Caco-2 (cell line): Measurements from ENCODE around the gene EFCAB9. TPM values are rescaled to one million over a fixed set of nuclear protein-coding genes. Genes with fewer than 3 reads are reported as not detected.

Source experiments
- BruUV-seq: library from RNA; stranded (reverse); fragments of 400-500 nt; replicated peaks from 2 replicates; lab custom pipeline; 2021; lab: Mats Ljungman, UMichigan
- CTCF ChIA-PET: fragments of 300-600 bp; sonication (Branson Sonifier 250); formaldehyde crosslinking; loops from one replicate; lab custom pipeline; 2022; ENCODE audit warnings: antibody characterized with exemption; lab: Charles Lee
- POLR2A ChIA-PET: fragments of 300-600 bp; sonication (Branson Sonifier 250); formaldehyde crosslinking; loops from one replicate; lab custom pipeline; 2022; ENCODE audit warnings: antibody characterized with exemption; lab: Charles Lee
- DNase-seq, 2 experiments: peaks; one replicate each; pipeline versions ENCODE4 v3.0.0 to v3.0.0-alpha.2; 2020 to 2022
- H3K27me3 ChIP-seq: replicated peaks from 2 replicates; pipeline ENCODE4 v1.6.0; 2011; ENCODE audit warnings: low read length; ENCODE audit not compliant: control insufficient read depth, insufficient read depth
- H3K36me3 ChIP-seq: 2 replicates; pipeline ENCODE4 v1.5.1; 2011; ENCODE audit warnings: low read length; ENCODE audit not compliant: control insufficient read depth, insufficient read depth
- H3K4me1 ChIP-seq: fragments of 250-450 bp; sonication (Bioruptor Pico); 2 replicates; pipeline ENCODE4 v1.5.1; 2020; ENCODE audit warnings: mild to moderate bottlenecking
- H3K4me3 ChIP-seq: 2 replicates; pipeline ENCODE4 v1.5.1; 2011; ENCODE audit warnings: low read depth, mild to moderate bottlenecking, control low read depth, low read length
- H3K9me3 ChIP-seq: fragments of 250-450 bp; sonication (Bioruptor Pico); 2 replicates; pipeline ENCODE4 v1.5.1; 2020; ENCODE audit warnings: mild to moderate bottlenecking, moderate library complexity
- H3K27ac Mint-ChIP-seq: one replicate; pipeline ENCODE4 v1.8.0; 2022; ENCODE audit warnings: mixed read lengths; ENCODE audit not compliant: unreplicated experiment
- H3K27me3 Mint-ChIP-seq: one replicate; pipeline ENCODE4 v1.8.0; 2022; ENCODE audit warnings: mixed read lengths; ENCODE audit not compliant: insufficient read depth, unreplicated experiment
- H3K36me3 Mint-ChIP-seq: one replicate; pipeline ENCODE4 v1.8.0; 2022; ENCODE audit warnings: mild to moderate bottlenecking, mixed read lengths; ENCODE audit not compliant: insufficient read depth, unreplicated experiment
- H3K4me1 Mint-ChIP-seq: one replicate; pipeline ENCODE4 v1.8.0; 2022; ENCODE audit warnings: low read depth, mixed read lengths; ENCODE audit not compliant: unreplicated experiment
- H3K4me3 Mint-ChIP-seq: one replicate; pipeline ENCODE4 v1.8.0; 2022; ENCODE audit warnings: mild to moderate bottlenecking, moderate library complexity, mixed read lengths; ENCODE audit not compliant: unreplicated experiment
- H3K9me3 Mint-ChIP-seq: one replicate; pipeline ENCODE4 v1.8.0; 2022; ENCODE audit warnings: mixed read lengths; ENCODE audit not compliant: unreplicated experiment
- CTCF ChIP-seq, 2 experiments: fragments of 200-600 bp in 1 of 2; IDR thresholded peaks; 1 replicate in 1 of 2; 2 replicates in 1 of 2; pipeline versions ENCODE4 v1.5.1 to v1.8.0; 2011 to 2022; ENCODE audit warnings: antibody characterized with exemption in 1 of 2, control low read depth in 1 of 2, inconsistent platforms in 1 of 2, low read depth in 1 of 2, low read length in 1 of 2, mild to moderate bottlenecking in 1 of 2, moderate library complexity in 1 of 2; ENCODE audit not compliant: insufficient read depth in 1 of 2, severe bottlenecking in 1 of 2, unreplicated experiment in 1 of 2
- intact Hi-C: fragments of 100-400 bp; cut with micrococcal nuclease; formaldehyde crosslinking; loops from one replicate; pipeline ENCODE4 v1.10.0; 2022; ENCODE audit not compliant: unreplicated experiment
- total RNA-seq: library from RNA; stranded (reverse); gene quantifications from 2 replicates; pipeline ENCODE4 v1.2.3, GENCODE V29; 2022

Gene EFCAB9
- total RNA-seq, 1 experiment from 2014 or later: not detected

- TF ChIP-seq CTCF (IDR thresholded peaks at IDR 0.05; ENCODE audit: insufficient read depth in 1 of 2, low read depth in 1 of 2, low read length in 1 of 2, severe bottlenecking in 1 of 2, unreplicated experiment in 1 of 2): peak in 1 of 2 experiments; percentile 23
- CTCF ChIA-PET: interaction anchor here (0.6 to 1.1 kb wide), 6 partner anchors 10 to 120 kb away, joined by 3 to 4 read pairs (median 4); partner anchors contain the start of gene STK10
- Mint-ChIP-seq H3K4me1 (peaks cover 6% of the 10 kb centered on the region), H3K27ac (no peak overlapping the region), H3K4me3 (no peak overlapping the region), H3K9me3 (no peaks in the 10 kb centered on the region), H3K36me3 (no peaks in the 10 kb centered on the region), H3K27me3 (no peaks in the 10 kb centered on the region)
- H3K4me1 ChIP-seq: 0 out of 2 replicates have a peak, but pooled peaks cover 4% of the 10 kb centered on the region
- POLR2A ChIA-PET: no interaction called here
- no peaks in the 10 kb centered on the region for H3K9me3 ChIP-seq
- no TSS peak for BruUV-seq
- peak in 1 of 2 experiments; percentile 37 for DNase-seq
- no peak overlapping the region for H3K4me3 ChIP-seq
- intact Hi-C loops: loop anchor here (1.0 kb wide), 1 partner anchor 26 kb away; the partner anchor contains the start of gene STK10
- no peaks in the 10 kb centered on the region for H3K27me3 ChIP-seq
- no peaks in the 10 kb centered on the region for H3K36me3 ChIP-seq
Observed at GRCh38 chr5:172162323-172162986, 31.5 kb upstream of the EFCAB9 start.

GRCh38 chr5:172162987-172163343, 31.0 kb upstream of the EFCAB9 start:
- H3K27me3 Mint-ChIP-seq: no peaks in the 10 kb centered on the region
- H3K4me1 ChIP-seq: 0 out of 2 replicates have a peak, but pooled peaks cover 4% of the 10 kb centered on the region
- peaks cover 6% of the 10 kb centered on the region for H3K4me1 Mint-ChIP-seq
- POLR2A ChIA-PET: no interaction called here
- H3K4me3 Mint-ChIP-seq: no peak overlapping the region
- no peaks in the 10 kb centered on the region for H3K36me3 Mint-ChIP-seq
- intact Hi-C loops: loop anchor here (1.0 kb wide), 1 partner anchor 25 kb away; the partner anchor contains the start of gene STK10
- no peaks in the 10 kb centered on the region for H3K36me3 ChIP-seq
- no peaks in the 10 kb centered on the region for H3K9me3 ChIP-seq
- no peak overlapping the region for H3K4me3 ChIP-seq
- H3K9me3 Mint-ChIP-seq: no peaks in the 10 kb centered on the region
- H3K27me3 ChIP-seq: no peaks in the 10 kb centered on the region
- no TSS peak for BruUV-seq
- CTCF ChIA-PET: interaction anchor here (0.6 to 1.4 kb wide), 5 partner anchors 20 to 131 kb away, joined by 3 to 5 read pairs (median 4); no protein-coding TSS in a partner anchor
- no peak overlapping the region for H3K27ac Mint-ChIP-seq
- TF ChIP-seq CTCF (IDR thresholded peaks at IDR 0.05; ENCODE audit: insufficient read depth in 1 of 2, low read depth in 1 of 2, low read length in 1 of 2, severe bottlenecking in 1 of 2, unreplicated experiment in 1 of 2): no peak
- DNase-seq: no peak

- H3K4me1 ChIP-seq: 0 out of 2 replicates have a peak, but pooled peaks cover 4% of the 10 kb centered on the region
- Mint-ChIP-seq H3K9me3 (no peaks in the 10 kb centered on the region), H3K4me3 (no peak overlapping the region), H3K27ac (no peak overlapping the region), H3K36me3 (no peaks in the 10 kb centered on the region), H3K4me1 (peaks cover 6% of the 10 kb centered on the region), H3K27me3 (no peaks in the 10 kb centered on the region)
- no peak overlapping the region for H3K4me3 ChIP-seq
- no peak for TF ChIP-seq CTCF (IDR thresholded peaks at IDR 0.05; ENCODE audit: insufficient read depth in 1 of 2, low read depth in 1 of 2, low read length in 1 of 2, severe bottlenecking in 1 of 2, unreplicated experiment in 1 of 2)
- H3K9me3 ChIP-seq: no peaks in the 10 kb centered on the region
- no peak for DNase-seq
- POLR2A ChIA-PET: no interaction called here
- intact Hi-C loops: no loop called here
- BruUV-seq: no TSS peak
- no peaks in the 10 kb centered on the region for H3K27me3 ChIP-seq
- H3K36me3 ChIP-seq: no peaks in the 10 kb centered on the region
- CTCF ChIA-PET: interaction anchor here (1.4 kb wide), 1 partner anchor 130 kb away, joined by 5 read pairs; no protein-coding TSS in a partner anchor
Observed at GRCh38 chr5:172163346-172163745, 30.6 kb upstream of the EFCAB9 start.
